GM21723 (cell line): ENCODE measurements around the gene GSK3B.
"Not testable (repeated sequence)": the region's sequence is repeated elsewhere in the genome, so short reads cannot be mapped to it uniquely, and the experiment has no call there.

Experiments
- ATAC-seq: cut with Tn5 transposase; IDR thresholded peaks from one replicate; pipeline ENCODE4 v1.9.1; 2021; ENCODE audit warnings: mild to moderate bottlenecking, moderate library complexity; ENCODE audit not compliant: unreplicated experiment

GSK3B gene

DNA sequence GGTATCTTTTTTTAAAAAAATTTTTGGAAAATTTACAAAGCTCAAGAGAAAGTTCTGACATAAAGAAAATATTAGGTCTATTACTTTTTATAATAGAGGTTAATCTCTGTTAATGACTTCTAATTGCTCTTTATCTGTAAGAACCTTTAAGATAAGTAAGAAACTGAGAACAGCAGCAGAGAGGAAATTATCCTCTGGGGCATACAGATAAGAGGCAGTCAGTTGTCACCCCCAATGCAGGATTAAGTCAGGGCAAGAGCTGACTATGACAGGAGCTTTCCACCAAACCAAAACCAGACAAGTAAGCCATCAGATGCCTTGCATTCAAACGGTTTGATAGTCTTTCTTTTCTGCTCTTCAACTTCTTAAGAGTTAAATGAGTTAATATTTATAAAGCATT, 149.0 kb downstream of the GSK3B start:
- no peak for ATAC-seq

DNA sequence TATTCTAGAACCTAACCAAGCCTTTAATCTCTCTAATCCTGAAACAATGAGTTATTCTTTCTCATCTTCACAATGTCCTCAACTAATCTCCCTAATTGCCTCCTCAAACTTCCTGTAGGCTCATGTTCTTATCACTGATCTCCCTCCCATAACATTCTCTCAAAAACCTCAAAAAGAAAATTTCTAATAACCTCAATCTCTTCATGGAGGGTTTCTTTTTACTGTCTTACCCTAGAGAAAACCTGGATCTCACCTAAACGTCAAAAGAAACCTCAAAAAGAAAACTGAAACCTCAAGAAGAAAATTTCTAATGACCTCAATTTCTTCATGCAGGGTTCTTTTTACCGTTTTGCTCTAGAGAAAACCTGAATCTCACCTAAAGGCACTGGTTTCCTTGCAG, 150.2 kb downstream of the GSK3B start:
- ATAC-seq, result peak; percentile 86

DNA sequence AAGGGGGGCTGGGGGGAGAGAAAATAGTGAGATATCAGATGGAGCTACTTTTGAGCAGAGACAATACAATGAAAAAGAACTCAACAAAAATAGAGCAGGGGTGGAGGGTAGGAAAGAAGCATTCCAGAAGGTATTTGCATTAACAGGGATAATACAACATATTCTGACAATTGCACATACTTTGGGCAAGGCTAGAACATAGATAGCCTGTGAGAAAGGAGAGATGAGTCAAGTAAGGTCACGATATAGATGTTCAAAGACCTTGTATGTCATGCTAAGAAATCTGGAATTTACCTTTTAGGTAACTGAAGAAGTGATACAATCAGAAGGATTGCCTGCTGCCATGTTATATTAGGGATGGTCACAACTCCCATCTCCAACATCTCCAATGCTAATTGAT, 155.2 kb downstream of the GSK3B start:
- ATAC-seq, result no peak

DNA sequence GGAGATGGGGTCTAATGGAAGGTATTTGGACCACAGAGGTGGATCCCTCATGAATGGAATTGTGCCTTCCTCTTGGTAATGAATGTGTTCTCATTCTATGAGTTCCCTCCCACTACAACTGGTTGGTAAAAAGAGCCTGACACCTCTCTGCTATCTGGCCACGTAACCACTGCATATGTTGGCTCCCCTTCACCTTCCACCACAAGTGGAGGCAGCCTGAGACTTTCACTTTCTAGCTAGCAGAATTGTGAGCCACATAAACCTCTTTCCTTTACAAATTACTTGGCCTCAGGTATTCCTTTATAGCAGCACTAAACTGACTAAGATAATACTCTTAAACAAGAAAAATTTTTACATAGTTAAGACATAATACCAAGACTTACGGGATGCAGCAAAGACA, 157.0 kb downstream of the GSK3B start:
- ATAC-seq, result peak; percentile 98

DNA sequence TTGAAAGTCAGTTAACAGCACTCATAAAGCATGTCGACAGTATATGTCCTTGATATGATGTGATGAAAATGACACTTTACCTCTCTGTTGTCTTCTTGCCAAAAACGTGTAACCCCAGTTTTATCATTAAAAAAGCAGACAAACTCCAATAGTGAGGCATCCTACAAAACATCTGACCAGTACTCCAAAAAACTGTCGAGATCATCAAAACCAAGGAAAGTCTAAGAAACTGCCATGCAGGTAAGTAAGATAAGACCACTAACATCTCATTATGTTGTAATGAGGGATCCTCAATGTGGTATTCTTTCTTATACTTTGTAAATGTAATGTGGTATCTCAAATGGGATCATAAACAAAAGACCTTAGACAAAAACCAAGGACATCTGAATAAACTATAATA, 160.0 kb downstream of the GSK3B start:
- ATAC-seq, result no peak

DNA sequence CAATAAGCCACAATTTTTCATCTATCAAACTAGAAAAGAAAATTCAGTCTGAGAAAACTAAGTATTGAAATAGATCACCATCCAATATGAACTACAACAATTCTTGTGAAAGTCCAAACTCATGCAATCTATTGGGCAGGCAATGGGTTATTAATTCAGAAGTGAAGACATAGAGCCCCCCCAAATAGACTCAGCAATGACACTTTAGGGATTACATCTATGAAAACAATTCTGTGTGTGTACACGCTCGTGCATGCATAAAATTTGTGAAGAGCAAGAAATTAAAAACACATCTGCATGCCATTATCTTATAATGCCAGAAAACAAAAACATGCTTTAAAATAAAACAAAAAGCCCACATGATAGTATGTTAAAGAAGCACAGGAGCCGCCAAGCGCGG, 161.0 kb downstream of the GSK3B start:
- ATAC-seq, result no peak

DNA sequence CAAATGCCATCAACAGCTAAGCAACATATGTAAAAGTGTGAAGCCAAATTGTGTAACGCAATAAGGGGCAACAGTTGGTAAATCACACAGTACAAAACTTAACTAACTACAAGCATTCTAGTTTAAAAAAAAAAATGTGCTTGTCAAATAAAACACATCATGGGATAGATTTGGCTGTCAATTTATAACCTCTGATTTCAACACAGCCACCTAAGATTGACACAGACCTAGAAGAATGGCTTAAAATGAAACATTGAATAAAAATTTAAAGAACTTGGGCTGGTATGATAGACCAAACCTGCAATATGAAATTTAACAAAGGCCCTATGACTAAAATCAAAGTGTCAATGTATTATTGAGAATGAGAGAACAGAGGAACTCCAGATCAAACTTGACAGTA, 164.0 kb downstream of the GSK3B start:
- no peak for ATAC-seq

DNA sequence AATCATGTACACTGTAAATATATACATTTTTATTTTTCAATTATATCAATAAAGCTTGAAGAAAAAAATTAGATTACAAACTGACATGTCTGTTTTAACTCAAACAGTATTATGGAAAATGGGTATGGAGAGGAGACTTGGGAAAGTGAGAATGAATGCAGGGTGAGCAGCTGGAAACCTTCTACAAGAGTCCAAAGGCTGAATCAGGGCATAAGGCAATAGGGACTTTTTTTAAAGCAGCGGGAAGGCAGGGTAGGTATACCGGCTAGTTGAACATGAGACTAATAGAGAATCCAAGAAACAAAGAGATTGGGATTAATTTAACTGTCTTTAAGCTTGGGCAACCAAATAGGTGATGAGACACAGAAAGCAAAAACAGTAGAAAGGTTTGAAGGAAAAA, 167.1 kb downstream of the GSK3B start:
- no peak for ATAC-seq

DNA sequence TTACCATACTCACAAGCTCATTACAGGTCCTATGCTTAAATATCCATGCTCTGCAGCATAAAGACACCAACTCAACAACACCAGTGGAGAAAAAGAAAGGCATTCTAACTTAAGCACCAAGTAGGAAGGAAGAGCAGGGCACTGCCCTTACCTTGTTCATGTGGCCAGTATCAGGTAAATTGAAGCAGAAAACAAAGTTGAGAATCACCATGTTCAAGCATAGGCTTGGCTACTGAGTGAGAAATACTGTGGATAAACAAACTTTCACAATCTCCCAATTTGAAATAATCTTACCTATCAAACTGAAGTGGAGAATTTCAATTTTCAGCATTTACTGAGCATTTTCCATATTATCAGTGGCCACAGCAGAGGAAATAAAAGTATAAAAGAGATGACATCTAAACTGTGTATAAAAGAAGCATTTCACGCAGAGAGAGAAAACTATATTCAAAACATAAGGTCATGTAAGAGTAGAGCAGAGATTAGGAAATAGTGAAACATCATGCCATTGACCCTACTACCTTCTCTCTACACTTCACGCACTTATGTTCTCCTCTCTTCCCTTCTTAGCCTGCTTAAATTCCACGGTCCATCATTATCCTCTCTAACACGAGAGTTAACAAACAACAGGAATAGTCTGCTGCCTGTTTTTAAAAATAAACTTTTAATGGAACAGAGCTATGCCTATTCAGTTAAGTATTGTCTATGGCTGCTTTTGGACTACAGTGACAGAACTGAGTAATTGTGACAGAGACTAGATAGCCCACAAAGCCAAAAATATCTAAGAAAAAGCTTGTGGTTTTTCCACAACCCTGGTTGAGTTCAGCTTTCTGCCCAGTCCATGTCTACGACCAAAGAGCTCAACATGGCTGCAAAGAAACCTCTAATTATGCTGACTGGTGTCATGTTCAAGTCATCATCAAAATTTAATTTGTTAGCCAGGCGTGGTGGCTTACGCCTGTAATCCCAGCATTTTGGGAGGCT, 169.8 kb downstream of the GSK3B start:
- no peak for ATAC-seq

DNA sequence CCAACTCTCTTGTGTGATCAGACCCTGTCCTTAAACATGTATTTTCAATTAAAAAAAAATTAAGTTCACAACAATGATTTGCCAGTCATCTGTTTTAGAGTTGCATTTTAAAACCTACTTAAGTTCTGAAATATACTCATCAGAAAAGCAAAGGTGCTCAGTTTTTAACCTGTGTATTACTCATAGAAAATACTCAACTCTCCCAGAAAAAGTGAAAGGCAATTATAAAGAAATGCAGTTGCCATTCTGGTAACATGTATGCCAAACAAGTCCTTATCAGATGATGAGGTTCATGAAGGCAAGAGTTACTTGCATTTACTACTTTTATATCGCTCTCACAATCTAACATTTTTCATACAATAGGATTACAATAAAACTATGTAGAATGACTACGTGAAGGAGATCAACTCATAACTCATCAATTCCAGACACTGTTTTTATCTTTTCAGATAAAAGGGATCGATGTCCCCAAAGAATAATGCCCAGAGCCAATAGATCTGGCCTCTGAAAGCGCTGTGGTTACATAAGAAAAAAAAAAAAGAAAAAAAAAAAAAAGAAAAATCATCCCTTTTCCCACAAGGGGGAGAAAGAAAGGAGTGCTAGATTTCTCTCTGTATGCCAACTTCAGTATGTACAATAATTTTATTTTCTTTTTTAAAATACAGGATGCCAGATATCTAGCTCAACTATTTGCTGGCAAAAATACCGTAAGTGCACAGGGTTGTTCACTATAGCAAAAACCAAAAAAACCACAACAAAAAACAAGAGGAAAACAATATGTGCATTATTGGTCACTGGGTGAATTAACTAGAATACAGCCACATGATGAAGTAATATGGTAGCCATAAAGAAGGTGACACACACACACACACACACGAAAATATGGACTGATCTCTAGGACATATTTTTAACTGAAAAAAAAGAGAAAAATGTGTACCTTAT, 175.0 kb downstream of the GSK3B start:
- no peak for ATAC-seq

DNA sequence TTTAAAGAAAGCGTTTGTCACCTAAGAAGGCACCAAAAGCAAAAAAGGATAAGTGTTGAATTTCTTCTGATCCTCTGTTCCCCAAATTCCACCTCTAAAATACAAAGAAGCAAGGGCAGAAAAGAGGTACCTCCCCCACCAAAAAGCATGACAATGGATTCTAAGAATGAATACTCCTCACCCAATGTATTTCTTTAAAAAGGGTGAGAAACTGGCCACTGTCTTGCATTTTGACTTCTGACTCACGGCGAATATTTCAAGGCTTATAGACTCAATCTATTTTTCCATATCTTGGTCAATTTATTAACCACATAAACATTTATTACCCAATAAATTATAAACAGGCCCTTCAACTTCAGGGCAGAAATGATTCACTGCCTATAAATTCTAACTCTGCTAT, 181.2 kb downstream of the GSK3B start:
- no peak for ATAC-seq

DNA sequence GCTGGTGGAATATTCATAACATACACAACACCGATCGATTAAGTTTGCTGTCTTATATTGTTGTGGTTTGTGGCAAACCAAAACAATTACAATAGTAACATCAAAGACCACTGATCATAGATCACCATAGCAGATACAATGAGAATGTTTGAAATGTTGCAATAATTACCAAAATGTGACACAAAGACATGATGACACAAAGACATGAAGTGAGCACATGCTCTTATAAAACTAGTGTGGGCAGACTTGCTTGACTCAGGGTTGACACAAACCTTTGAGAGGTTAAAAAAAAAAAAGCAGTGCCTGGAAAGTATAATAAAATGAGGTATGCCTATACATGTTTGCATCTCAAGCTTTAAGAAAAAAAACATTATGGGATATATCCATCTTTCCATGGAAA, 182.0 kb downstream of the GSK3B start:
- ATAC-seq, result no peak

DNA sequence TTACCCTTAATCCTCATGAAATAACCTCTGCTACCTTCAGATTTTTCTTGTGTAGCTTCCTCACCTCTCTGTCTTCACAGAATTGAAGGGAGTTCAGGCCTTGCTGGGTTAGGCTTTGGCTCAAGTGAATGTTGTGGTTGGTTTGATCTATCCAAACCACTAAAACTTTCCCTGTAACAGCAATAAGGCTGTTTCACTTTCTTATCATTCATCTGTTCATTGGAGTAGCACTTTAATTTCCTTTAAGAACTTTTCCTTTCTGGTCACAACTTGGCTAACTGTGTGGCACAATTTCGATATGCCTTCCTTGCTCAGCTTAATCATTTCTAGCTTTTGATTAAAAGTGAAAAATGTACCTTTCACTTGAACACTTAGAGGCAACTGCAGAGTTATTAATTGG, 182.5 kb downstream of the GSK3B start:
- ATAC-seq, result no peak

DNA sequence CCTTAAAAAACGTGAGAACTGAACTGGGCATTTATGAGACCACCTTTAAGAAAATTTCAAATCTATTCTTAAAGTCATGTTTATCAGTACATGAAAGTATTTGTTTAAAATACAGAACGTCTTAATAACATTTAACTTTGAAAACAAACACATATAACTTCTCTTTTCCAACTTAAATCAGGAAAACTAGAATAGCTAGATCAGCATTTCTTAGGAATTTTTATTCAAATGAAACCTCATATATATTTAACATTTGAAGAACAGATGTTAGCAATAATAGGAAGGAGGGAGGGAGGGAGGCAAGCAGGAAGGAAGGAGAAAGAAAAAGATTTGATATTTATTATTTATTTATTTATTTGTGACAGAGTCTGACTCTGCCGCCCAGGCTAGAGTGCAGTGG, 192.2 kb downstream of the GSK3B start:
- no peak for ATAC-seq

DNA sequence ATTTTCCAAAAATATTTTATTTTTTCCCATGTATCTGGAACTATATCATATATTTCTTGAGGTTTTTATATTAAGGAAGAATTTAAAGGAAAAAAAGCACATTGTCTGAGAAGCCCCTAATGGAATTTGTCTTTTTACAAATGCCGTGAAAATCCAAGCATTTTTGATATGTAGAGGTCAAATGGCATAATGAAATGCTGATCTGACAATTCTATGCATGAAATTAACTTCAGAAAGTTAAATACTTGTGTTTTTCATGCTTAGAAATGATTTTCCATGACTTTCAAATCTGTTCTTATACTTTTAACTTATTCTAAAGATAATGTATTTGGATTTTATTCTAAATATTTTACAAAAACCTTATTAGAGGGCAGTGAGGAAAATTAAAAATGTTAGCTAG, 193.1 kb downstream of the GSK3B start:
- no peak for ATAC-seq

DNA sequence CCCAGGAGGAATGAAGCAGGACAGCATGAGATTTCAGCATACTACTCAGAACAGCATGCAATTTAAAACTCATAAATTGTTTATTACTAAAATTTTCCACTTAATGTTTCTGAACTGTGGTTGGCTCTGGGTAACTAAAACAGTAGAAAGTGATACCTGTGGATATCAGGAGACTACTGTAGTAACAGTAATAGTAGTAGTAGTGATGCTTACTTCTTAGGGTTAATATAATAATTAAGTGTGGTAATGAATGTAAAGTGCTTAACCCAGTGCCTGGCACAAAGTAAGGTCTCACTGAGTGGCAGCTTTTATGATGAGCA, 195.1 kb downstream of the GSK3B start:
- ATAC-seq, result no peak

DNA sequence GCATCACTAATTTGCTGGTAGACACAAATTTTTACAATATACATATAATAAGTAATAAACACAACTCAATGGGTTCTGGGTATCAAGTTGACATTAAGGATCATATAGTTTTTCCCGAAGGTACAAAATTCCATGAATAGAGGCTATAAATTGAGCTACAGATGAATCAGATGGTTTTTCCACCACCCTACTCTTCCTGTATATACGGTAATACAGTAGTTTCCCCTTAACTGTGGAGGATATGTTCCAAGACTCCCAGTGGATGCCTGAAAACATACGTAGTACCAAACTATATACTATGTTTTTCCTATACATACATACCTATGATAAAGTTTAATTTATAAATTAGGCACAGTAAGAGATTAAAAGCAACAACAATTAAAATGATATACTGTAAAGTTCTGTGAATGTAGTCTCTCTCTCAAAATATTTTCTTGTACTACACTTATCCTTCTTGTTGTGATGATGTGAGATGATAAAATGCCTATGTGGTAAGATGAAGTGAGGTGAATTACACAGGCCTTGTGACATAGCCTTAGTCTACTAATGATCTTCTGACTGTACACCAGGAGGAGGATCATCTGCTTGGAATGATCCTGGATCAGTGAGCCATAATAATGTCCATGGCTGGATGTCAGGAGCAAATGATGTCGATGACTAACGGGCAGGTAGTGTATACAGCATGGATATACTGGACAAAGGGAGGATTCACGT, 195.6 kb downstream of the GSK3B start:
- no peak for ATAC-seq

DNA sequence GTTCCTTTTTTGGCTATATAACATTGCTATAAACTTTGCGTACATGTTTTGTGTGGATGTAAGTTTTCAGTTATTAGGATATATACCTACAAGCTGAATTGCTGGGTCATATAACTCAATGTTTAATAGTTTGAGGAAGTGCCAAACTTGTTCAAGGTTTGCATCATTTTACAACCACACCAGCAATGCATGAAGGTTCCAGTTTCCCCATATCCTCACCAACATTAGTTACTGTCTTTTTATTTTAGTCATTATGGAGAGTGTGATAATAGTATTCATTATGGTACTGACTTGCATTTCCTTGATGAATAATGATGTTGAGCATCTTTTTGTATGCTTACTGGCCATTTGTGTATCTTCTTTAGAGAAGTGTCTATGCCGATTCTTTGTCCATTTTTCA, 200.1 kb downstream of the GSK3B start:
- ATAC-seq, result no peak

DNA sequence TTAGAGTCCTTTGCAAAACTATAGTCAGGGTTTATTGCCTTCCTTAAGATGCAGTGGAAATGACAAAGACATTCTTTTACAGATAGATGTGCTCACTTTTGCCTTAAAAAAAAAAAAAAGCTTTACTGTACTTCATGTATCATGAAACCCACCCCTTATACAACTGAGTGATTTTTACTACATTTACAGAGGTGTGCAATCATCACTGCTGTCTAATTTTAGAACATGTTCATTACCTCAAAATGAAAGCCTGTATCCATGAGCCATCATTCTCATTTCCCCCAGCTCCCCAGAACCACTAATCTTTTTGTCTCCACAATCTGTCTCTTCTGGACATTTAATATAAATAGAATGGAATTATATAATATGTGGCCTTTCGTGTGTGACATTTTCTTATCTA, 200.5 kb downstream of the GSK3B start:
- no peak for ATAC-seq

DNA sequence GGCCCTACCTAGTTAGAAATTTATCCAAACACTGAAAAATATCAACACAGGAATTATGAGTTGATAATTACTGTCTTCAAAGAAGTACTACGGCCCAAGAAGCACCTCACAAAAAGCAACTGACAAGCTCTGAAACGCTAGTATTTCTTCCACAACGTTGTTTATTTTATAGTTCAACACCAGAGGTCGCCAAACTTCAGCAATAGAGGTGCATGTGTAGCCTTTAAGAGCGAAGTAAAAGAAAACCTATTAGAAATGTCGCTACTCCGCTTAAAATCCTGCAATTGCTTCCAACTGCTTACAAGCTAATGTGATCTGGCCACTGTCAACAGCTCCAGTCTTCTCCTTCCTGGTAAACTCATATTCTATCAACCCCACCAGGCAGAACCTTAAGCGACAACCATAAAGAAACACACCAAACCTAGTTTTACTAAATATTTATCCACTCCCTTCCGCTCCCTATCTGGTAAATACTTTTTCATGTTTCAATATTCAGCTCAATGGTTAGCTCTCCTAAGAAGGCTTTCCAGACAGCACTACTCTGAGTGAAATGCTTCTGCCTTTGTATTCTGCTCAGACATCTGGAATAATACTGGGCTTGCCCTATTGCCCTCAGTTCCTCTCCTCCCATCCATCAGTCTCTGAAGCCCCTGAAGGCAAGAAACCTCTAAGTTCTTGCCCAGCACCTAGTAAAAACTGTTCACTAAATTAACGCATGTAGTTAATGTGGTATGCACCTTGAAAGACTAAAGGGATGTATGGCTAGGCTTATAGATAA, 202.1 kb downstream of the GSK3B start:
- ATAC-seq, result peak; percentile 65

DNA sequence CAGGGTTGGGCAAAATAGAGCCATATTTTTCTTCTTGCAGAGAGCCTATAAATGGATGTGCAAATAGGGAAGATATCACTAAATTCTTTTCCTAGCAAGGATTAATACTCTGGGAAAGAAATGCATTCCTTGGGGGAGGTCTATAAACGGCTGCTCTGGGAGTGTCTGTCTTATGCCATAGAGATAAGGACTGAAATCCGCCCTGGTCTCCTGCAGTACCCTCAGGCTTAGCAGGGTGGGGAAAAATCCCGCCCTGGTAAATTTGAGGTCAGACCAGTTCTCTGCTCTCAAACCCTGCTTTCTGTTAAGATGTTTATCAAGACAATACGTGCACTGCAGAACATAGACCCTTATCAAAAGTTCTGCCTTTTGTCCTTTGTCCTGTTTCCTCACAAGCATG, 205.6 kb downstream of the GSK3B start:
- ATAC-seq, result not testable (repeated sequence)
